ENCODE data around the gene RNF2.

- TF ChIP-seq, protein P1, sequence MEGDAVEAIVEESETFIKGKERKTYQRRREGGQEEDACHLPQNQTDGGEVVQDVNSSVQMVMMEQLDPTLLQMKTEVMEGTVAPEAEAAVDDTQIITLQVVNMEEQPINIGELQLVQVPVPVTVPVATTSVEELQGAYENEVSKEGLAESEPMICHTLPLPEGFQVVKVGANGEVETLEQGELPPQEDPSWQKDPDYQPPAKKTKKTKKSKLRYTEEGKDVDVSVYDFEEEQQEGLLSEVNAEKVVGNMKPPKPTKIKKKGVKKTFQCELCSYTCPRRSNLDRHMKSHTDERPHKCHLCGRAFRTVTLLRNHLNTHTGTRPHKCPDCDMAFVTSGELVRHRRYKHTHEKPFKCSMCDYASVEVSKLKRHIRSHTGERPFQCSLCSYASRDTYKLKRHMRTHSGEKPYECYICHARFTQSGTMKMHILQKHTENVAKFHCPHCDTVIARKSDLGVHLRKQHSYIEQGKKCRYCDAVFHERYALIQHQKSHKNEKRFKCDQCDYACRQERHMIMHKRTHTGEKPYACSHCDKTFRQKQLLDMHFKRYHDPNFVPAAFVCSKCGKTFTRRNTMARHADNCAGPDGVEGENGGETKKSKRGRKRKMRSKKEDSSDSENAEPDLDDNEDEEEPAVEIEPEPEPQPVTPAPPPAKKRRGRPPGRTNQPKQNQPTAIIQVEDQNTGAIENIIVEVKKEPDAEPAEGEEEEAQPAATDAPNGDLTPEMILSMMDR (IDR thresholded peaks at IDR 0.05): no peak
- TF ChIP-seq POLR2A (IDR thresholded peaks at IDR 0.05): no peak
Measured at GRCh38 chr1:185070051-185070450, 24.7 kb downstream of the RNF2 start.
